HG03558 (cell line): ENCODE data around the gene SUMO3.

ENCODE experiments used
- ATAC-seq: cut with Tn5 transposase; IDR thresholded peaks from one replicate; pipeline ENCODE4 v1.9.1; 2021; ENCODE audit warnings: moderate number of reproducible peaks; ENCODE audit not compliant: unreplicated experiment; ENCODE audit errors: extremely low read depth

SUMO3 gene

GRCh38 chr21:44805859-44806258 lies 12.0 kb downstream of the SUMO3 start:
- no peak for ATAC-seq

GRCh38 chr21:44805226-44805625 lies 12.6 kb downstream of the SUMO3 start:
- ATAC-seq: no peak

- no peak for ATAC-seq
These were observed 13.1 kb downstream of the SUMO3 start for GRCh38 chr21:44804762-44805161.

GRCh38 chr21:44803651-44804050 lies 14.2 kb downstream of the SUMO3 start:
- no peak for ATAC-seq

GRCh38 chr21:44802396-44803153 lies 15.3 kb downstream of the SUMO3 start:
- ATAC-seq: no peak

- no peak for ATAC-seq
These were observed 16.1 kb downstream of the SUMO3 start, which contains the start of gene UBE2G2 for GRCh38 chr21:44801468-44802395. UBE2G2 (minus strand) TSS chr21:44801820; CDS start chr21:44801748, 72 bp downstream.

GRCh38 chr21:44800971-44801467 lies 16.8 kb downstream of the SUMO3 start:
- ATAC-seq: no peak

- ATAC-seq: no peak
These were observed 17.8 kb downstream of the SUMO3 start for GRCh38 chr21:44800103-44800502.

GRCh38 chr21:44799646-44800045 lies 18.2 kb downstream of the SUMO3 start:
- ATAC-seq: no peak

- ATAC-seq: no peak
These were observed 20.1 kb downstream of the SUMO3 start for GRCh38 chr21:44797775-44798174.

GRCh38 chr21:44795342-44795741 lies 22.5 kb downstream of the SUMO3 start:
- ATAC-seq: no peak

GRCh38 chr21:44793592-44794374 lies 24.1 kb downstream of the SUMO3 start:
- ATAC-seq: no peak

- ATAC-seq: no peak
These were observed 24.9 kb downstream of the SUMO3 start for GRCh38 chr21:44792702-44793591.

GRCh38 chr21:44791993-44792392 lies 25.9 kb downstream of the SUMO3 start:
- no peak for ATAC-seq

GRCh38 chr21:44791246-44791645 lies 26.6 kb downstream of the SUMO3 start:
- ATAC-seq: no peak

- no peak for ATAC-seq
These were observed 27.5 kb downstream of the SUMO3 start for GRCh38 chr21:44790368-44790767.

- ATAC-seq: no peak
These were observed 28.0 kb downstream of the SUMO3 start for GRCh38 chr21:44789880-44790279.

- ATAC-seq: no peak
These were observed 32.1 kb downstream of the SUMO3 start for GRCh38 chr21:44785620-44786335.

- ATAC-seq: no peak
These were observed 33.1 kb downstream of the SUMO3 start for GRCh38 chr21:44784810-44785209.
